ENCODE results near the gene CAMTA1. TPM values are rescaled to one million over a fixed set of nuclear protein-coding genes. Genes with fewer than 3 reads are reported as not detected.

Gene CAMTA1
- total RNA-seq, 4 donors from 2014 or later: 86.3 to 170 (median 132) TPM

DNA sequence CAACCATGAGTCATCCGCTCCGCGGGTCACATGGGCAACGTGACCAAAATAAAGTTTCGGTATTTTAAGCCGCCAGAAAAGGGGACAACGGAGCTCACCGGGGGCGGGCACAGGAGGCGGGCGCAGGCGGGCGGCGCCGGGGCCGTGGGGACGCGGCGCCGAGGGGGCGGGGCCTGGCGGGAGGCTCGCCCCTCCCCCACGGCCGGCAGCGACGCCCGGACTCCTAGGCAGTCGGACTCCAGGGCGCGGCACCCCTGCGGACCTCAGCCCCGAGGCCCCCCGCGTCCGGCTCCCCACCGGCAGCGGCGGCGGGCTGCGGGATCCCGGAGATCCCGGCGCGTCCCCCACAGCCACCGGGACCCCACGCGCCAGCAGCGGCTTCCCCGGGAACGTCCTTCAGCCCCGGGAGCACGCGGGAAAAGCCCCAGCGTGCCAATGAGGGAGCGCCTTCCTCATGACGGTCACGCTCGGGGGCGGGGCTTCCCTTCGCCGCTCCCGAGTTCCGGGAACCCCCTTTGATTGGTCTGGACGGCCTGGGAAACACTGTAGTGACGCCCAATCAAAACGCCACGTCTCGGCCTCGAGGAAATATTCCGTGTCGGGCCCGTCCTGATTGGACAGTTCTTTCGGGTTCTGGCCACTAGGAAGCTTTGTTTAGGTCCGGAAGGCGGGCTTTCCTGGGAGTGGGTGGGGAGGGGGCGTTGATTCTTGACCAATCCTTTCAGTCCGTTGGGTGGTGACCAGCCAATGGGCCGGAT lies 515 bp upstream of the CAMTA1 start:
- peak overlapping the region; percentile 76 to 98 for H3K4me3 ChIP-seq
- H3K27ac ChIP-seq: peak overlapping the region; percentile 94 to 100 (median 98)
- no CpG with 5 or more reads among the region's 79 CpGs for WGBS, 2 donors (ENCODE audit: low coverage in 1 of 2)
- ATAC-seq: peak; percentile 93
- H3K4me1 ChIP-seq: peaks cover 0 to 45% (median 6%) of the 10 kb centered on the region in 3 donors
- no peaks in the 10 kb centered on the region for H3K36me3 ChIP-seq
- TF ChIP-seq POLR2AphosphoS5 (IDR thresholded peaks at IDR 0.05) (peak; percentile 96), POLR2A (IDR thresholded peaks at IDR 0.05) (peak; percentile 96 to 97), EP300 (IDR thresholded peaks at IDR 0.05) (no peak)
- TF ChIP-seq, protein P1, sequence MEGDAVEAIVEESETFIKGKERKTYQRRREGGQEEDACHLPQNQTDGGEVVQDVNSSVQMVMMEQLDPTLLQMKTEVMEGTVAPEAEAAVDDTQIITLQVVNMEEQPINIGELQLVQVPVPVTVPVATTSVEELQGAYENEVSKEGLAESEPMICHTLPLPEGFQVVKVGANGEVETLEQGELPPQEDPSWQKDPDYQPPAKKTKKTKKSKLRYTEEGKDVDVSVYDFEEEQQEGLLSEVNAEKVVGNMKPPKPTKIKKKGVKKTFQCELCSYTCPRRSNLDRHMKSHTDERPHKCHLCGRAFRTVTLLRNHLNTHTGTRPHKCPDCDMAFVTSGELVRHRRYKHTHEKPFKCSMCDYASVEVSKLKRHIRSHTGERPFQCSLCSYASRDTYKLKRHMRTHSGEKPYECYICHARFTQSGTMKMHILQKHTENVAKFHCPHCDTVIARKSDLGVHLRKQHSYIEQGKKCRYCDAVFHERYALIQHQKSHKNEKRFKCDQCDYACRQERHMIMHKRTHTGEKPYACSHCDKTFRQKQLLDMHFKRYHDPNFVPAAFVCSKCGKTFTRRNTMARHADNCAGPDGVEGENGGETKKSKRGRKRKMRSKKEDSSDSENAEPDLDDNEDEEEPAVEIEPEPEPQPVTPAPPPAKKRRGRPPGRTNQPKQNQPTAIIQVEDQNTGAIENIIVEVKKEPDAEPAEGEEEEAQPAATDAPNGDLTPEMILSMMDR (IDR thresholded peaks at IDR 0.05): peak in 1 of 4 experiments; percentile 19
- H3K9me3 ChIP-seq: no peaks in the 10 kb centered on the region
- no peaks in the 10 kb centered on the region for H3K27me3 ChIP-seq

DNA sequence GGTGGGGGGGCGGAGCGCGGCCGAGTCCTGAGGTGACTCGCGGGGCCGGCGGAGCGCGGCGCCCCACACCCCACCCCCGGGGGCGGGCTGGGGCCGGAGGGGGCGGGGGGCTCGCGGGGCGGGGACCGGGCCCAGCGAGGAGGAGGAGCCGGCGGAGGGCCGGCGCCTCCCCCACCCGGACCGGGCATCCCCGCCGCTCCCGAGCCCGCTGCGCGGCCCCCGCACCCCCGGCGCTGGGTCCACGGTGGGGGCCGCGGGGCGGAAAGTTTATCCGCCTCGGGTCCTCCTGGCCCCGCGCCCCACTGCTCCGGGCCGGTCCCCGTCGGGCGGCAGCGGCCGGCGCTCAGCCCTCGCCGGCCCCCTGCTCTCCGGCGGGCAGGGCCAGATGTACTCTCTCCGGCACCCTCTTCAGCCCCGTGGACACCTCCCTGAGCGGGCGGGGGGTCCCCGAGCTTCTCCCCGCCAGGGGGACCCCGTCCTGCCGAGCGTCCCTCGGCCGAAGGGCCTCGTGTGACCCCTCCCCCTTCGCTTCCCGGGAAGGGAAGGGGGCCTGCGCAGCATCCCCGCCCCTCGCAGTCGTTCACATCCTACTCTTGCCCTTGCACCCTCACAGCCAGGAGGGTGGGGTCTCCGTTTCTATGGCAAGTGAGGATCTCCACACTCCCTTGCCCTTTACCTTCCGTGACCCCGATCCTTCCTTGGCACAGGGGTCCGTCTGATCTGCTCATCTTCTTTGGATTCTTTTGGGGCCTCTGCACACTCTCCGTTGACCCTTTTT lies 663 bp downstream of the CAMTA1 start:
- Histone ChIP-seq H3K27ac (peak overlapping the region; percentile 21 to 93 (median 89)), H3K9me3 (no peaks in the 10 kb centered on the region), H3K4me3 (peak overlapping the region; percentile 77 to 95), H3K4me1 (peaks cover 0 to 55% (median 6%) of the 10 kb centered on the region in 3 donors), H3K36me3 (no peaks in the 10 kb centered on the region), H3K27me3 (no peaks in the 10 kb centered on the region)
- ATAC-seq: no peak
- TF ChIP-seq EP300 (IDR thresholded peaks at IDR 0.05) (no peak), POLR2A (IDR thresholded peaks at IDR 0.05) (no peak), POLR2AphosphoS5 (IDR thresholded peaks at IDR 0.05) (no peak)
- TF ChIP-seq, protein P1 (IDR thresholded peaks at IDR 0.05): peak in 2 of 4 experiments; percentile 8 to 25
- WGBS, 2 donors (ENCODE audit: low coverage in 1 of 2): 0 to 2% methylated on average over 5 to 9 of the region's 78 CpGs

DNA sequence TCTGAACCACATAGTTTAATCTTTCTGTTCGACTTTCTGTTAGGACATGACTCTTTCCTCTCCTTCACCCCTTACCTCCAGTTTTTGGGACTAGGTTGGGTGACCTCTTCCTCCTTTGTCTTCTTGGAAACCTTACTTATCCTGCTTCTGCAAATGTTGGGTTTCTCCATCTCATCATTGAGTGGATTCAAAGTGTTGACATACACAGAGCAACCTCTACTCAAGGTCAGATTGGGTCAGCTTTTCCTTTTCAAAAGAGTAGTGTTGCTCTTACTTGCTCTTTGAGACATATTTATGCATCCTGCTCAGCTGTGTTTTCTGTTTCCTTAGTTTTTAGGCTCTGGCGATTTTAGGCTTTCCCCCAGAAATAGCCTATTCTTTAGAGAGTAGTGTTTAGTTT lies 3.7 kb downstream of the CAMTA1 start:
- Histone ChIP-seq H3K9me3 (no peaks in the 10 kb centered on the region), H3K4me3 (no peak overlapping the region), H3K27ac (no peak overlapping the region), H3K27me3 (no peaks in the 10 kb centered on the region), H3K4me1 (peaks cover 2 to 63% (median 6%) of the 10 kb centered on the region in 3 donors), H3K36me3 (peaks cover 0 to 3% of the 10 kb centered on the region in 2 donors)
- whole genome bisulfite sequencing, 2 donors (ENCODE audit: low coverage in 1 of 2): 54 to 70% methylated on average over 2 of the region's 2 CpGs
- no peak for TF ChIP-seq EP300 (IDR thresholded peaks at IDR 0.05)
- no peak for TF ChIP-seq POLR2A (IDR thresholded peaks at IDR 0.05)
- TF ChIP-seq, protein P1 (IDR thresholded peaks at IDR 0.05): no peak
- TF ChIP-seq POLR2AphosphoS5 (IDR thresholded peaks at IDR 0.05): no peak
- ATAC-seq: no peak

DNA sequence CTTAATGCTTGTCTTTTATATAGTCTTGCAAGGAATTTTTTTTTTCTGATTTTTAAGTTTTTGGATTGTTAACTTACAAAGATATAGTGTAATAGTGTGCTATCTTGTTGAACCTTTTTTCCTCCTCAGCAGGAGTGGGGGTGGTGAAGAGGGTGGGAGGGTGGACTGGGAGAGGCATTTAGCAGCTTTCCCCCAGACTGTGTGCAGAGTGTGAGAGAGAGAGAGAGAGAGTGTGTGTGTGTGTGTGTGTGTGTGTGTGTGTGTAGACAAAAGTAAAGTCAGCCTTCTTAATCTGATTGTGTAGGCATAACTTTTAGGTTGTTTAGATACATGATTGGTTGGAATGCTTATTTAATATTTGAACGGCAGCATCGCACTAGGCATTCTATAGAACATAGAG lies 4.9 kb downstream of the CAMTA1 start:
- no peak overlapping the region for H3K27ac ChIP-seq
- no peaks in the 10 kb centered on the region for H3K27me3 ChIP-seq
- no peak for ATAC-seq
- no peaks in the 10 kb centered on the region for H3K9me3 ChIP-seq
- TF ChIP-seq EP300 (IDR thresholded peaks at IDR 0.05): no peak
- TF ChIP-seq, protein P1 (IDR thresholded peaks at IDR 0.05): no peak
- no peak for TF ChIP-seq POLR2AphosphoS5 (IDR thresholded peaks at IDR 0.05)
- TF ChIP-seq POLR2A (IDR thresholded peaks at IDR 0.05): no peak
- H3K4me3 ChIP-seq: no peak overlapping the region
- WGBS, 2 donors (ENCODE audit: low coverage in 1 of 2): 80 to 81% methylated on average over 2 of the region's 2 CpGs
- H3K4me1 ChIP-seq: peaks cover 2 to 74% (median 6%) of the 10 kb centered on the region in 3 donors
- peaks cover 0 to 3% of the 10 kb centered on the region in 2 donors for H3K36me3 ChIP-seq
